Measurements from ENCODE around the gene GFRA1.

Gene GFRA1

DNA sequence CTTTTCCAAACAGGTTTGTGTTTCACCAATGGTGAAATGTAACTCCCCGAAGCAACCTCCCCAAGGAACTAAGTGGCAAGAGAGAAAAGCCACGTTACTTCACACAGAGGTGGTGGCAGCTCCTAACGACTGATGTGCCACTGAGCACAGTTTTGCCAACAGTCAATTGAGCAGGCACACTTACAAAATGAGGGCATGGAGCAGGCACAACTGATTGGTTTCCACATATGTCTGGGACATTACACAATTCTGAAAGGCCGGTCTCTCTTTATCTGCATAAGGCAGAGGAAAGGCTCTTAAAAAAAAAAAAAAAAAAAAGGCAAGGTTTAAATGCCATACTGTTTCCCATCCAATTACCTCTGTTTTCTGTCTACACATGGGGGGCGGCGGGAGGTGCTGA, 86.7 kb downstream of the GFRA1 start:
- TF ChIP-seq, protein P1, sequence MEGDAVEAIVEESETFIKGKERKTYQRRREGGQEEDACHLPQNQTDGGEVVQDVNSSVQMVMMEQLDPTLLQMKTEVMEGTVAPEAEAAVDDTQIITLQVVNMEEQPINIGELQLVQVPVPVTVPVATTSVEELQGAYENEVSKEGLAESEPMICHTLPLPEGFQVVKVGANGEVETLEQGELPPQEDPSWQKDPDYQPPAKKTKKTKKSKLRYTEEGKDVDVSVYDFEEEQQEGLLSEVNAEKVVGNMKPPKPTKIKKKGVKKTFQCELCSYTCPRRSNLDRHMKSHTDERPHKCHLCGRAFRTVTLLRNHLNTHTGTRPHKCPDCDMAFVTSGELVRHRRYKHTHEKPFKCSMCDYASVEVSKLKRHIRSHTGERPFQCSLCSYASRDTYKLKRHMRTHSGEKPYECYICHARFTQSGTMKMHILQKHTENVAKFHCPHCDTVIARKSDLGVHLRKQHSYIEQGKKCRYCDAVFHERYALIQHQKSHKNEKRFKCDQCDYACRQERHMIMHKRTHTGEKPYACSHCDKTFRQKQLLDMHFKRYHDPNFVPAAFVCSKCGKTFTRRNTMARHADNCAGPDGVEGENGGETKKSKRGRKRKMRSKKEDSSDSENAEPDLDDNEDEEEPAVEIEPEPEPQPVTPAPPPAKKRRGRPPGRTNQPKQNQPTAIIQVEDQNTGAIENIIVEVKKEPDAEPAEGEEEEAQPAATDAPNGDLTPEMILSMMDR (IDR thresholded peaks at IDR 0.05; ENCODE audit: low read depth, low read length): no peak
- TF ChIP-seq MYC (IDR thresholded peaks at IDR 0.05; ENCODE audit: low read depth, low read length): no peak
- TF ChIP-seq, protein P2, sequence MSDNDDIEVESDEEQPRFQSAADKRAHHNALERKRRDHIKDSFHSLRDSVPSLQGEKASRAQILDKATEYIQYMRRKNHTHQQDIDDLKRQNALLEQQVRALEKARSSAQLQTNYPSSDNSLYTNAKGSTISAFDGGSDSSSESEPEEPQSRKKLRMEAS (IDR thresholded peaks at IDR 0.05; ENCODE audit: low read depth, low read length): no peak
- no peak for TF ChIP-seq POLR2A (IDR thresholded peaks at IDR 0.05; ENCODE audit: extremely low read depth, insufficient read length)
- H3K4me3 ChIP-seq (ENCODE audit: low read depth, low read length): no peak overlapping the region
- peak; percentile 15 for DNase-seq (ENCODE audit: low read depth)

DNA sequence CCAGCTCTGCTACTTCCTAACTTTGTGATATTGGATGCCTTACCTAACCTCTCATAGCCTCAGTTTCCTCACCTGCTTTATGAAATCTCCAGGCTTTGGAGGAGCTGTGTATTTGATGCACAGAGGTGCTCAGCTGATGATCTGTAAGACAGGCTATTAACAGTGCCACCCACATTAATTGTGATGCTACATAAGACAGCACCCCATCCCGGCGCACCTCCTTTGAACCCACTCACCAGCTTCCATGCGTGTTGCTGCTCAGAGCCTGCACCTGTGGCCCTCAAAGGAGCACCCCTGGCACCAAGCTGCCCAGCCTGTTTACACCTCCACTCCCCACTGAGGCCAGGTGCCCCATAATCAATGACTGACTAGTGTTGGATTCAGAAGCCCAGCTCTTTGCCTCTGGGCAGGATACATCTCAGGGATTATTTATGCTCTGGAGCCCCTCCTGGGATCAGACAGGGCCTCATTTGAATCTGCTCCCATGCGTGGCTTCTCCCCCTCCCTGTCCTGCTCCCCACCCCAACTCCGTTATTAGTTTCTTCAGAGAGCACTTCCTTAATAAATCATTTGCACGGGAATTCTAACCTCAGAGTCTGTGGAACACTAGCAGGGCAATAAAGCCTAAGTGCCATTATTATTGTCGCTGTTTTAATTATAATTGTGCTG, 87.7 kb downstream of the GFRA1 start:
- TF ChIP-seq, protein P1 (IDR thresholded peaks at IDR 0.05; ENCODE audit: low read depth, low read length): no peak
- TF ChIP-seq POLR2A (IDR thresholded peaks at IDR 0.05; ENCODE audit: extremely low read depth, insufficient read length) (no peak), MYC (IDR thresholded peaks at IDR 0.05; ENCODE audit: low read depth, low read length) (no peak)
- TF ChIP-seq, protein P2 (IDR thresholded peaks at IDR 0.05; ENCODE audit: low read depth, low read length): no peak
- no peak for DNase-seq (ENCODE audit: low read depth)
- H3K4me3 ChIP-seq (ENCODE audit: low read depth, low read length): no peak overlapping the region

DNA sequence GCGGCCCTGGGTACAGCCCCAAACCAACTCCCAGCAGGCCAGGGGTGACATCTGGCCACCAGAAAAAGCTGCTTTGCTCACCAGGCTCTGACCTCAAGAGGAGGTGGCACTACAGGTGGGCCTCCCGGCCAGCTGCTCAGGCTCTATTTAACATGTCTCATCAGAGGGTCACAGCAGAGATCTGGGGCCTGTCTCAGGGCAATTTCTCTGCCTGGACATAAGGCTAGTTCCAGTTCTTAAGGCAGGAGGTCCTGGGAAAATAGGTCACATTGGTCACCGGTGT, 88.6 kb downstream of the GFRA1 start:
- H3K4me3 ChIP-seq (ENCODE audit: low read depth, low read length): no peak overlapping the region
- no peak for TF ChIP-seq POLR2A (IDR thresholded peaks at IDR 0.05; ENCODE audit: extremely low read depth, insufficient read length)
- no peak for TF ChIP-seq MYC (IDR thresholded peaks at IDR 0.05; ENCODE audit: low read depth, low read length)
- TF ChIP-seq, protein P1 (IDR thresholded peaks at IDR 0.05; ENCODE audit: low read depth, low read length): no peak
- TF ChIP-seq, protein P2 (IDR thresholded peaks at IDR 0.05; ENCODE audit: low read depth, low read length): no peak
- no peak for DNase-seq (ENCODE audit: low read depth)

DNA sequence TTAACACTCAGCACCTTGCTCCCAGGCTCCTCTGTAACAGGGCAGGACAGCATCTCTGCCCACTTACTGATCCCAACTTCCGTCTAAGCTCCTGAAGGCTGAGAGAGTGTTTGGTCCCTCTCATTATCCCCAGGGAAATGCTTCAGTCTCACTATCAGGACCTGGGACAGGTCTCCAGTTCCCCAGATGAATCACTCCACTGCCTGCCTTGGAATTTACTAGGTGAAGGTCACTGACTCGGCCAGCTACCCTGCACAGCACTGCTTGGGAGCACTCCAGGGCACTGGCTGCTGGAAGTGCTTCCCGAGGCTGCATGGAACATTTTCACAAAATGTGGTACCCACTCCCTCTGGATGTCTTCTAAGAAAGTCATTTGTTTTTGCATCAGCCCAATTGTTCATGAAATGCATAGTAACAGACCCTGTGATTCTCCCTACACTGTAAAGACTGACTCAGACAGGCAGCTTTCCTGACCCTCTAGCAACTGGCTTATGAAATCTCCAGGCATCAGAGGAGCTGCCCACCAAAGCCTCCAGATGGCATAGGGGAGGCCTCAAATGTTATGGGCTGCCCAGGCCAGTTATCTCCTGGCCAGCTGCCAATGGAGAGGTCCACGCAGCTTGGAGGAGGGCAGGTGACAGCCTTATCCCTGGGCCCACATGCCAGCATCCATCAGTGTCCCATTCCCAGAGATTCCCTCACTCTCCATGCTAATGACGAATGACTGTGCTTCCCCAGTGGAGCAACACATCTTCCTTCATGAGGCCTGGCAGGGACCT, 89.1 kb downstream of the GFRA1 start:
- no peak for TF ChIP-seq POLR2A (IDR thresholded peaks at IDR 0.05; ENCODE audit: extremely low read depth, insufficient read length)
- no peak for TF ChIP-seq MYC (IDR thresholded peaks at IDR 0.05; ENCODE audit: low read depth, low read length)
- TF ChIP-seq, protein P2 (IDR thresholded peaks at IDR 0.05; ENCODE audit: low read depth, low read length): no peak
- TF ChIP-seq, protein P1 (IDR thresholded peaks at IDR 0.05; ENCODE audit: low read depth, low read length): no peak
- peak; percentile 9 for DNase-seq (ENCODE audit: low read depth)
- H3K4me3 ChIP-seq (ENCODE audit: low read depth, low read length): no peak overlapping the region

DNA sequence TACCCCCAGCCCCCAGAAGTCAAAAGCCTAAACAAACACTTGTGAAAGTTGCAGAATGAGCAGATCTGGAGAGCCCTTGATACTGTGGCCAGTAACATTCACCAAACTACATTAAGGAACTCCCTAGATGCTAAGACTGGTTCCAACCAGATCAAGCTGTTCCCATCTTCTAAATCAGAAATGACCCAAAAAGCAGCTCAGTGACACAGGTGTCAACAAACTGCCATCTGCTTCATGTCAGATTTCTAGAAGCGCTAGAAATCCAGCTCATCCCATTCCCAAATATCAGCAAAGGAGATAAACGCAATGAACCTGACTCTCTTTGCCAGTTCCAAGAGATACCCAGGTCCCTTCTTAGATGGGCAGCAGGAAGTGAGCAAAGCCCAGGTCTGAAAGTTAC, 90.6 kb downstream of the GFRA1 start:
- no peak for DNase-seq (ENCODE audit: low read depth)
- TF ChIP-seq, protein P2 (IDR thresholded peaks at IDR 0.05; ENCODE audit: low read depth, low read length): no peak
- TF ChIP-seq POLR2A (IDR thresholded peaks at IDR 0.05; ENCODE audit: extremely low read depth, insufficient read length): no peak
- no peak for TF ChIP-seq MYC (IDR thresholded peaks at IDR 0.05; ENCODE audit: low read depth, low read length)
- TF ChIP-seq, protein P1 (IDR thresholded peaks at IDR 0.05; ENCODE audit: low read depth, low read length): no peak
- no peak overlapping the region for H3K4me3 ChIP-seq (ENCODE audit: low read depth, low read length)

Data from NB4 (cell line).